ENCODE results near the gene SLC7A1. TPM values are rescaled to one million over a fixed set of nuclear protein-coding genes. Genes with fewer than 3 reads are reported as not detected.
A peak's percentile ranks its signal among the peaks of the same experiment; 100 is the strongest.

Gene SLC7A1
- total and polyA plus RNA-seq, 2 of the 13 experiments (the other 11 are each of a cell fraction or from before 2014, with no cell fraction given) = 14.5 to 15.3 TPM

GRCh38 chr13:29516880-29517279 is 78.6 kb downstream of the SLC7A1 start:
- Histone ChIP-seq H3K4me3 (replicated peaks in 1 of 3; ENCODE audit: insufficient read depth in 1 of 3, low read depth in 2 of 3, low read length in 3 of 3) (no peak overlapping the region), H3K27me3 (ENCODE audit: control insufficient read depth in 1 of 2, insufficient read depth in 2 of 2, low read length in 2 of 2) (no peaks in the 10 kb centered on the region), H3K9me3 (ENCODE audit: low read length) (no peaks in the 10 kb centered on the region), H3K4me1 (ENCODE audit: insufficient read depth, low read length) (no peaks in the 10 kb centered on the region), H4K20me1 (ENCODE audit: insufficient read depth, low read length) (peaks cover 5% of the 10 kb centered on the region), H3K79me2 (ENCODE audit: insufficient read depth, low read length) (no peaks in the 10 kb centered on the region), H3K9ac (ENCODE audit: insufficient read depth, low read depth, low read length) (no peak overlapping the region), H3K4me2 (ENCODE audit: low read depth, low read length) (no peak overlapping the region), H2AFZ (ENCODE audit: low read length) (no peak overlapping the region), H3K36me3 (replicated peaks in 1 of 2; ENCODE audit: control insufficient read depth in 1 of 2, insufficient read depth in 2 of 2, low read length in 2 of 2) (peaks cover 48 to 86% of the 10 kb centered on the region in 2 experiments), H3K27ac (ENCODE audit: extremely low read length, insufficient read depth, low read length) (no peak overlapping the region)
- ChIA-PET CTCF (ENCODE audit: low intra/inter-chr PET ratio, low total read pairs) (no interaction called here), POLR2A (no interaction called here)
- TF ChIP-seq AGO2 (optimal IDR thresholded peaks at IDR 0.05; ENCODE audit: low read depth, low read length) = peak; percentile 45
- TF ChIP-seq ZC3H13 (CRISPR knock-in tag; IDR thresholded peaks at IDR 0.05) = no peak
- no peak for DNase-seq (ENCODE audit: low spot score)
- in situ Hi-C loops (cut with HindIII; ENCODE audit: extremely low pct_ligation_motif_present, low pct_unique_long_range_greater_than_20kb) = no loop called here
- FAIRE-seq = no peak
- intact Hi-C loops (cut with micrococcal nuclease; ENCODE audit: unreplicated experiment) = no loop called here
- 100% methylated on average over 1 of the region's 12 CpGs for WGBS (ENCODE audit: low lambda C conversion rate)
- ATAC-seq = no peak
- no TSS peak for BruUV-seq (replicated peaks)

GRCh38 chr13:29516012-29516411 is 79.5 kb downstream of the SLC7A1 start:
- intact Hi-C loops (cut with micrococcal nuclease; ENCODE audit: unreplicated experiment) (no loop called here), in situ Hi-C loops (cut with HindIII; ENCODE audit: extremely low pct_ligation_motif_present, low pct_unique_long_range_greater_than_20kb) (no loop called here)
- Histone ChIP-seq H3K4me1 (ENCODE audit: insufficient read depth, low read length) (no peaks in the 10 kb centered on the region), H3K36me3 (replicated peaks in 1 of 2; ENCODE audit: control insufficient read depth in 1 of 2, insufficient read depth in 2 of 2, low read length in 2 of 2) (peaks cover 46 to 83% of the 10 kb centered on the region in 2 experiments), H3K4me2 (ENCODE audit: low read depth, low read length) (no peak overlapping the region), H3K9me3 (ENCODE audit: low read length) (no peaks in the 10 kb centered on the region), H3K79me2 (ENCODE audit: insufficient read depth, low read length) (no peaks in the 10 kb centered on the region), H4K20me1 (ENCODE audit: insufficient read depth, low read length) (peaks cover 5% of the 10 kb centered on the region; the same call in 1 of the 2 replicates), H3K9ac (ENCODE audit: insufficient read depth, low read depth, low read length) (no peak overlapping the region), H3K27me3 (ENCODE audit: control insufficient read depth in 1 of 2, insufficient read depth in 2 of 2, low read length in 2 of 2) (no peaks in the 10 kb centered on the region), H3K4me3 (replicated peaks in 1 of 3; ENCODE audit: insufficient read depth in 1 of 3, low read depth in 2 of 3, low read length in 3 of 3) (no peak overlapping the region), H2AFZ (ENCODE audit: low read length) (no peak overlapping the region), H3K27ac (ENCODE audit: extremely low read length, insufficient read depth, low read length) (no peak overlapping the region)
- ATAC-seq (no peak), FAIRE-seq (no peak), DNase-seq (ENCODE audit: low spot score) (no peak)
- CTCF ChIA-PET (ENCODE audit: low intra/inter-chr PET ratio, low total read pairs) = no interaction called here
- BruUV-seq (replicated peaks) = no TSS peak
- POLR2A ChIA-PET = no interaction called here
- WGBS (ENCODE audit: low lambda C conversion rate) = 98% methylated on average over 11 of the region's 11 CpGs
- TF ChIP-seq NCOA2 (CRISPR knock-in tag; IDR thresholded peaks at IDR 0.05) (no peak), SNAPC4 (CRISPR knock-in tag; IDR thresholded peaks at IDR 0.05) (no peak), RBM39 (IDR thresholded peaks at IDR 0.05; ENCODE audit: low read depth, low read length, poor library complexity, severe bottlenecking) (no peak), CSRNP2 (CRISPR knock-in tag; conservative IDR thresholded peaks at IDR 0.05; ENCODE audit: low read depth) (no peak), MTF2 (CRISPR knock-in tag; IDR thresholded peaks at IDR 0.05; ENCODE audit: borderline replicate concordance) (no peak), ZNF746 (CRISPR knock-in tag; IDR thresholded peaks at IDR 0.05) (no peak), ZFX (CRISPR knock-in tag; IDR thresholded peaks at IDR 0.05; ENCODE audit: low read depth) (no peak), PHF5A (CRISPR knock-in tag; IDR thresholded peaks at IDR 0.05; ENCODE audit: low read depth, unreplicated experiment) (no peak), TRIM24 (CRISPR knock-in tag; IDR thresholded peaks at IDR 0.05) (no peak)
